Epidermal melanocyte (primary cell): ENCODE data around the gene ESPNL.

Source experiments
- DNase-seq: peaks from one replicate; pipeline ENCODE4 v3.0.0; 2011; ENCODE audit warnings: low spot score; ENCODE audit not compliant: insufficient read length

Gene ESPNL

GRCh38 chr2:238140721-238141540 is 40.8 kb downstream of the ESPNL start:
- no peak for DNase-seq

- DNase-seq = no peak
Measured at GRCh38 chr2:238141541-238142318, 41.6 kb downstream of the ESPNL start.

- no peak for DNase-seq
Measured at GRCh38 chr2:238142382-238143205, 42.5 kb downstream of the ESPNL start.

GRCh38 chr2:238143239-238143951 is 43.3 kb downstream of the ESPNL start:
- peak; percentile 43 for DNase-seq

- DNase-seq = no peak
Measured at GRCh38 chr2:238144262-238144661, 44.1 kb downstream of the ESPNL start.

- no peak for DNase-seq
Measured at GRCh38 chr2:238145046-238145445, 44.9 kb downstream of the ESPNL start.

GRCh38 chr2:238145851-238146250 is 45.7 kb downstream of the ESPNL start:
- DNase-seq = no peak

- DNase-seq = no peak
Measured at GRCh38 chr2:238146884-238147544, 46.9 kb downstream of the ESPNL start.

- DNase-seq = no peak
Measured at GRCh38 chr2:238148981-238149380, 48.8 kb downstream of the ESPNL start.

- DNase-seq = no peak
Measured at GRCh38 chr2:238149841-238150572, 49.9 kb downstream of the ESPNL start.

- DNase-seq = no peak
Measured at GRCh38 chr2:238150686-238151085, 50.5 kb downstream of the ESPNL start.

GRCh38 chr2:238151205-238151604 is 51.1 kb downstream of the ESPNL start:
- no peak for DNase-seq

GRCh38 chr2:238151628-238152235 is 51.6 kb downstream of the ESPNL start:
- DNase-seq = no peak

GRCh38 chr2:238152771-238153688 is 52.9 kb downstream of the ESPNL start:
- DNase-seq = no peak

GRCh38 chr2:238154570-238154969 is 54.4 kb downstream of the ESPNL start:
- no peak for DNase-seq

- DNase-seq = no peak
Measured at GRCh38 chr2:238155051-238155760, 55.1 kb downstream of the ESPNL start.

GRCh38 chr2:238155761-238156694 is 55.9 kb downstream of the ESPNL start:
- no peak for DNase-seq
